H1 (cell line): ENCODE data around the gene CNIH3. TPM values are rescaled to one million over a fixed set of nuclear protein-coding genes. Genes with fewer than 3 reads are reported as not detected.

Experiments
- CTCF ChIA-PET: fragments of 300-600 bp; sonication (Branson Sonifier 250); formaldehyde crosslinking; loops from one replicate; lab custom pipeline; 2021; ENCODE audit not compliant: partially characterized antibody; lab: Charles Lee
- POLR2A ChIA-PET: fragments of 300-600 bp; sonication (Branson Sonifier 250); formaldehyde crosslinking; loops from one replicate; lab custom pipeline; 2021; ENCODE audit warnings: inconsistent platforms; ENCODE audit not compliant: partially characterized antibody; lab: Charles Lee
- DNase-seq, 2 experiments: peaks; one replicate each; pipeline versions ENCODE4 v3.0.0 to v3.0.0-alpha.2; 2010 to 2022; ENCODE audit warnings: low spot score in 2 of 2, low read depth in 1 of 2, mixed read lengths in 1 of 2
- FAIRE-seq: peaks from 2 replicates; lab custom pipeline; 2011; peaks lifted over from hg19 to GRCh38; lab: Jason Lieb, UNC
- H2AFZ ChIP-seq: 2 replicates; pipeline ENCODE4 v1.8.1; 2012; ENCODE audit warnings: low read length, inconsistent platforms
- H2AK5ac ChIP-seq: 2 replicates; pipeline ENCODE4 v1.6.1; 2013; ENCODE audit warnings: low read depth, low read length
- H2BK120ac ChIP-seq: replicated peaks from 2 replicates; pipeline ENCODE3; 2013; ENCODE audit warnings: low read depth, low read length, inconsistent platforms
- H2BK12ac ChIP-seq: 2 replicates; pipeline ENCODE4 v1.6.1; 2013; ENCODE audit warnings: low read depth, low read length
- H2BK15ac ChIP-seq: 2 replicates; pipeline ENCODE4 v1.6.1; 2013; ENCODE audit warnings: low read length
- H2BK20ac ChIP-seq: 2 replicates; pipeline ENCODE4 v1.6.1; 2013; ENCODE audit warnings: low read length
- H2BK5ac ChIP-seq: 2 replicates; pipeline ENCODE4 v1.6.1; 2013; ENCODE audit warnings: low read depth, low read length
- H3K14ac ChIP-seq: 2 replicates; pipeline ENCODE4 v1.6.1; 2013; ENCODE audit warnings: inconsistent platforms; ENCODE audit not compliant: insufficient read length
- H3K18ac ChIP-seq: 2 replicates; pipeline ENCODE4 v1.6.1; 2013; ENCODE audit warnings: low read length; ENCODE audit errors: extremely low read depth
- H3K23ac ChIP-seq: 2 replicates; pipeline ENCODE4 v1.6.1; 2013; ENCODE audit warnings: inconsistent platforms; ENCODE audit not compliant: insufficient read length
- H3K23me2 ChIP-seq: 2 replicates; pipeline ENCODE4 v1.6.1; 2013; ENCODE audit warnings: low read depth, low read length
- H3K27ac ChIP-seq: 2 replicates; pipeline ENCODE4 v1.6.1; 2011; ENCODE audit warnings: low read depth, low read length, inconsistent platforms
- H3K27me3 ChIP-seq, 4 experiments: replicated peaks in 1 of 4; 1 replicate in 1 of 4; 2 replicates in 3 of 4; pipeline versions ENCODE4 v1.6.1 to v1.8.1; 2011 to 2013; ENCODE audit warnings: low read length in 3 of 4, mild to moderate bottlenecking in 3 of 4, inconsistent platforms in 2 of 4, mixed read lengths in 2 of 4, moderate library complexity in 1 of 4; ENCODE audit not compliant: control insufficient read depth in 3 of 4, insufficient read depth in 3 of 4; ENCODE audit errors: extremely low read depth in 1 of 4
- H3K36me3 ChIP-seq, 4 experiments: 2 replicates each; pipeline versions ENCODE4 v1.6.1 to v1.8.1; 2011 to 2013; ENCODE audit warnings: mild to moderate bottlenecking in 4 of 4, low read length in 3 of 4, moderate library complexity in 2 of 4, control low read depth in 1 of 4, inconsistent platforms in 1 of 4; ENCODE audit not compliant: insufficient read depth in 4 of 4, control insufficient read depth in 2 of 4
- H3K4ac ChIP-seq: replicated peaks from 2 replicates; pipeline ENCODE3; 2013; ENCODE audit warnings: low read length, low read depth, mixed read lengths, inconsistent platforms; ENCODE audit not compliant: insufficient read length
- H3K4me1 ChIP-seq, 4 experiments: replicated peaks in 1 of 4; 1 replicate in 1 of 4; 2 replicates in 3 of 4; pipeline versions ENCODE4 v1.6.1 to v1.8.1; 2011 to 2013; ENCODE audit warnings: low read length in 3 of 4, inconsistent platforms in 2 of 4, mixed read lengths in 1 of 4; ENCODE audit not compliant: insufficient read depth in 4 of 4, control insufficient read depth in 3 of 4
- H3K4me2 ChIP-seq, 2 experiments: 2 replicates each; pipeline versions ENCODE4 v1.6.1 to v1.8.1; 2011 to 2013; ENCODE audit warnings: low read depth in 2 of 2, low read length in 2 of 2, control low read depth in 1 of 2, inconsistent platforms in 1 of 2, mild to moderate bottlenecking in 1 of 2; ENCODE audit not compliant: insufficient read depth in 1 of 2
- H3K4me3 ChIP-seq, 4 experiments: fragments of 200-600, 300-600 bp in 1 of 4; sonication (generic), shearing (Covaris generic), sonication (Bioruptor Twin) in 1 of 4; 2 replicates each; pipeline versions ENCODE4 v1.5.1 to v1.8.1; 2011 to 2016; ENCODE audit warnings: low read length in 4 of 4, low read depth in 3 of 4, control low read depth in 2 of 4, inconsistent platforms in 2 of 4, mild to moderate bottlenecking in 2 of 4, mixed read lengths in 1 of 4, moderate library complexity in 1 of 4; ENCODE audit not compliant: insufficient read depth in 2 of 4; ENCODE audit errors: extremely low read depth in 1 of 4
- H3K56ac ChIP-seq: replicated peaks from 2 replicates; pipeline ENCODE3; 2013; ENCODE audit warnings: low read depth, mild to moderate bottlenecking, mixed read lengths, low read length, inconsistent platforms; ENCODE audit not compliant: insufficient read length
- H3K79me1 ChIP-seq: 2 replicates; pipeline ENCODE4 v1.6.1; 2013; ENCODE audit warnings: low read depth, low read length, control low read depth
- H3K79me2 ChIP-seq, 2 experiments: 2 replicates each; pipeline versions ENCODE4 v1.6.1 to v1.8.1; 2012 to 2013; ENCODE audit warnings: low read length in 2 of 2, mild to moderate bottlenecking in 2 of 2, inconsistent platforms in 1 of 2; ENCODE audit not compliant: insufficient read depth in 2 of 2, control insufficient read depth in 1 of 2
- H3K9ac ChIP-seq, 4 experiments: replicated peaks in 1 of 4; 1 replicate in 1 of 4; 2 replicates in 3 of 4; pipeline versions ENCODE4 v1.6.1 to v1.8.1; 2011 to 2013; ENCODE audit warnings: low read depth in 3 of 4, low read length in 3 of 4, control low read depth in 2 of 4, mild to moderate bottlenecking in 2 of 4, moderate library complexity in 2 of 4, inconsistent platforms in 1 of 4; ENCODE audit errors: extremely low read depth in 1 of 4
- H3K9me3 ChIP-seq, 2 experiments: 2 replicates each; pipeline versions ENCODE4 v1.6.1 to v1.8.1; 2012 to 2013; ENCODE audit warnings: mild to moderate bottlenecking in 2 of 2, moderate library complexity in 2 of 2, control low read depth in 1 of 2, inconsistent platforms in 1 of 2, low read depth in 1 of 2, low read length in 1 of 2, mixed read lengths in 1 of 2; ENCODE audit not compliant: insufficient read depth in 2 of 2
- H4K20me1 ChIP-seq, 2 experiments: replicated peaks in 1 of 2; 2 replicates each; pipeline versions ENCODE3 to v1.8.1; 2011 to 2013; ENCODE audit warnings: inconsistent platforms in 2 of 2, low read length in 2 of 2, mild to moderate bottlenecking in 1 of 2; ENCODE audit not compliant: insufficient read depth in 2 of 2, control insufficient read depth in 1 of 2
- H4K5ac ChIP-seq: 2 replicates; pipeline ENCODE4 v1.6.1; 2013; ENCODE audit warnings: low read length, low read depth, mixed read lengths, inconsistent platforms; ENCODE audit not compliant: insufficient read length
- H4K8ac ChIP-seq: 2 replicates; pipeline ENCODE4 v1.8.0; 2013; ENCODE audit warnings: mild to moderate bottlenecking, moderate library complexity, low read length, inconsistent platforms; ENCODE audit not compliant: insufficient read depth; ENCODE audit errors: extremely low read depth
- H4K91ac ChIP-seq: replicated peaks from 2 replicates; pipeline ENCODE3; 2013; ENCODE audit warnings: low read length, mixed read lengths, inconsistent platforms; ENCODE audit not compliant: insufficient read length
- SUZ12 ChIP-seq: fragments of 200-600 bp; sonication (generic); IDR thresholded peaks from 2 replicates; pipeline ENCODE4 v1.6.1; 2012; ENCODE audit warnings: mild to moderate bottlenecking, inconsistent platforms, low read length, moderate library complexity, mixed read lengths
- WGBS, 2 experiments: shearing (Covaris generic) in 1 of 2; methylation state at CpG; one replicate each; pipeline versions ENCODE4 v1.1.6 to v1.1.7; 2013 to 2015; ENCODE audit warnings: low lambda C conversion rate in 2 of 2, mixed read lengths in 2 of 2, inconsistent platforms in 1 of 2, low coverage in 1 of 2, missing lambda C conversion rate in 1 of 2; ENCODE audit not compliant: insufficient replicate concordance in 2 of 2, insufficient coverage in 1 of 2, insufficient read length in 1 of 2; ENCODE audit errors: extremely low coverage in 1 of 2, missing lambda C conversion rate in 1 of 2; 5-methylcytosine and 5-hydroxymethylcytosine counted together
- polyA plus RNA-seq, 7 experiments: library from polyadenylated mRNA; depleted of rRNA in 3 of 7; stranded (reverse) in 5 of 7; unstranded in 2 of 7; fragments of >200 nt in 5 of 7; fragments of 200-250 nt in 2 of 7; gene quantifications; 1 replicate in 5 of 7; 2 replicates in 1 of 7; 4 replicates in 1 of 7; pipeline versions ENCODE4 v1.2.1 to v1.2.3, GENCODE V29; 2011 to 2013; ENCODE audit warnings: missing spikeins in 2 of 7, mixed read lengths in 2 of 7
- total RNA-seq: library from RNA; stranded (reverse); fragmentation: NEBNext Ultra II Directional; extraction: Animal tissue kit (Norgen Biotek cat#: 25700); gene quantifications from 2 replicates; pipeline ENCODE4 v1.2.1, GENCODE V29; 2021

CNIH3 gene
- total and polyA plus RNA-seq, 2 of the 8 experiments (the other 6 are each of a cell fraction or from before 2014, with no cell fraction given), result 3.7 to 5.6 TPM

GRCh38 chr1:224730540-224730939 lies 114.4 kb downstream of the CNIH3 start:
- Histone ChIP-seq H3K4me3 (no peak overlapping the region), H3K27me3 (no peaks in the 10 kb centered on the region), H4K91ac (no peak overlapping the region), H2BK5ac (no peak overlapping the region), H2BK12ac (no peak overlapping the region), H3K4ac (no peak overlapping the region), H2AFZ (no peak overlapping the region), H4K20me1 (no peaks in the 10 kb centered on the region), H3K79me1 (no peaks in the 10 kb centered on the region; the same call in 1 of the 2 replicates), H3K27ac (no peak overlapping the region), H3K4me1 (peaks cover 0 to 8% (median 1%) of the 10 kb centered on the region in 4 experiments; a peak in 3 of 7 replicates), H3K9ac (no peak overlapping the region), H3K23me2 (no peaks in the 10 kb centered on the region), H3K18ac (no peak overlapping the region), H3K14ac (no peak overlapping the region), H2BK20ac (no peak overlapping the region), H2BK120ac (no peak overlapping the region), H3K23ac (no peak overlapping the region), H3K4me2 (no peak overlapping the region), H4K5ac (no peak overlapping the region), H3K56ac (no peak overlapping the region), H3K36me3 (no peaks in the 10 kb centered on the region), H2BK15ac (no peak overlapping the region), H3K79me2 (no peaks in the 10 kb centered on the region)
- CTCF ChIA-PET, result interaction anchor here (0.9 to 2.5 kb wide), 3 partner anchors 12 to 164 kb away, joined by 3 to 6 read pairs (median 4); no protein-coding TSS in a partner anchor
- FAIRE-seq (no peak), DNase-seq (no peak)
- POLR2A ChIA-PET, result no interaction called here
- no peak for TF ChIP-seq SUZ12
- TF ChIP-seq, all 59 proteins: peak for 0
- 92% methylated on average over 1 of the region's 1 CpG; no CpG with 5 or more reads in 1 of the 2 experiments for WGBS, 2 experiments
- no peak overlapping the region for H4K8ac ChIP-seq
- no peak overlapping the region for H2AK5ac ChIP-seq
- no peaks in the 10 kb centered on the region for H3K9me3 ChIP-seq
